OCI-LY7 (cell line): ENCODE results near the gene PRLR.

Experiments used
- EZH2phosphoT487 ChIP-seq: fragments of 200-600 bp; sonication (generic); IDR thresholded peaks from 2 replicates; pipeline ENCODE4 v1.6.1; 2018; ENCODE audit warnings: low read depth, borderline replicate concordance, mild to moderate bottlenecking, mixed run types, antibody characterized with exemption, low read length, moderate library complexity, mixed read lengths
- TF ChIP-seq, protein P1 (sequence below): fragments of 200-600 bp; sonication (generic); conservative IDR thresholded peaks from 2 replicates; pipeline ENCODE4 v1.5.1; 2014; ENCODE audit warnings: mild to moderate bottlenecking, antibody characterized with exemption, low read length, moderate library complexity, mixed read lengths

DNA sequence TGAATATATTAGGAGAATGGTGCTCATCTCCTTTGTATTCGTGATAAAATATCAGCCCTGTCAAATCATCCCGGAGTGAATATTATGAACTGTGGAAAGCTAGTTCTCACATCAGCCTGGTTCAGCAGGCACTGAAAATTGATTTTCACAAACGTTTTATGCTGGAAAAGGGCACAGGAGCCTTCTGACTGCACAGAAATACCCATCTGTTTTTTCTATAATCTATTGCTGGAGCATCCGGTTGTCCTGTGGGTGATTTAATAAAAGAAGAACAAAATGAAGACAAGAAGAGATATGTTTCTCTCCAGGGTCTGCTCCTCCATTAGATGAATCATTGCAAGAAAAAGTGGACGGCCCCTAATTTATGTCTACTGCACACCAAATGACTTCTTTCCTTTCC is 85.3 kb downstream of the PRLR start:
- TF ChIP-seq, protein P1, sequence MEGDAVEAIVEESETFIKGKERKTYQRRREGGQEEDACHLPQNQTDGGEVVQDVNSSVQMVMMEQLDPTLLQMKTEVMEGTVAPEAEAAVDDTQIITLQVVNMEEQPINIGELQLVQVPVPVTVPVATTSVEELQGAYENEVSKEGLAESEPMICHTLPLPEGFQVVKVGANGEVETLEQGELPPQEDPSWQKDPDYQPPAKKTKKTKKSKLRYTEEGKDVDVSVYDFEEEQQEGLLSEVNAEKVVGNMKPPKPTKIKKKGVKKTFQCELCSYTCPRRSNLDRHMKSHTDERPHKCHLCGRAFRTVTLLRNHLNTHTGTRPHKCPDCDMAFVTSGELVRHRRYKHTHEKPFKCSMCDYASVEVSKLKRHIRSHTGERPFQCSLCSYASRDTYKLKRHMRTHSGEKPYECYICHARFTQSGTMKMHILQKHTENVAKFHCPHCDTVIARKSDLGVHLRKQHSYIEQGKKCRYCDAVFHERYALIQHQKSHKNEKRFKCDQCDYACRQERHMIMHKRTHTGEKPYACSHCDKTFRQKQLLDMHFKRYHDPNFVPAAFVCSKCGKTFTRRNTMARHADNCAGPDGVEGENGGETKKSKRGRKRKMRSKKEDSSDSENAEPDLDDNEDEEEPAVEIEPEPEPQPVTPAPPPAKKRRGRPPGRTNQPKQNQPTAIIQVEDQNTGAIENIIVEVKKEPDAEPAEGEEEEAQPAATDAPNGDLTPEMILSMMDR = no peak
- no peak for TF ChIP-seq EZH2phosphoT487
